SJSA1 (cell line): Measurements from ENCODE around the gene TXNDC11. TPM values are rescaled to one million over a fixed set of nuclear protein-coding genes. Genes with fewer than 3 reads are reported as not detected.

Source experiments
- DNase-seq, 2 experiments: peaks; one replicate each; pipeline ENCODE4 v3.0.0-alpha.2; 2015 to 2020; ENCODE audit warnings: low spot score in 2 of 2, low read depth in 1 of 2
- H3K27ac ChIP-seq: fragments of 250-450 bp; sonication (Bioruptor Pico); 2 replicates; pipeline ENCODE4 v1.5.1; 2020; ENCODE audit warnings: mild to moderate bottlenecking, moderate library complexity
- H3K27me3 ChIP-seq: fragments of 250-450 bp; sonication (Bioruptor Pico); replicated peaks from 2 replicates; pipeline ENCODE4 v1.5.1; 2020; ENCODE audit warnings: mild to moderate bottlenecking, moderate library complexity
- H3K36me3 ChIP-seq: fragments of 250-450 bp; sonication (Bioruptor Pico); 2 replicates; pipeline ENCODE4 v1.5.1; 2020; ENCODE audit warnings: mild to moderate bottlenecking
- H3K4me1 ChIP-seq: fragments of 250-450 bp; sonication (Bioruptor Pico); replicated peaks from 2 replicates; pipeline ENCODE4 v1.6.1; 2021; ENCODE audit warnings: mild to moderate bottlenecking
- H3K4me3 ChIP-seq: fragments of 250-450 bp; sonication (Bioruptor Pico); 2 replicates; pipeline ENCODE4 v1.5.1; 2020; ENCODE audit warnings: mild to moderate bottlenecking
- H3K9me3 ChIP-seq: fragments of 250-450 bp; sonication (Bioruptor Pico); replicated peaks from 2 replicates; pipeline ENCODE4 v1.5.1; 2020; ENCODE audit warnings: mild to moderate bottlenecking
- total RNA-seq: library from RNA; depleted of rRNA; stranded (reverse); fragments of >200 nt; shearing (Covaris generic); gene quantifications from 2 replicates; pipeline ENCODE4 v1.2.3, GENCODE V29; 2014

TXNDC11 gene
- total RNA-seq, 1 experiment from 2014 or later = 29.7 TPM

GRCh38 chr16:11677451-11677951 lies 65.2 kb downstream of the TXNDC11 start:
- Histone ChIP-seq H3K4me3 (no peak overlapping the region), H3K36me3 (peaks cover 59% of the 10 kb centered on the region), H3K4me1 (peaks cover 17% of the 10 kb centered on the region), H3K9me3 (no peaks in the 10 kb centered on the region), H3K27ac (no peak overlapping the region), H3K27me3 (no peaks in the 10 kb centered on the region)
- DNase-seq = no peak

- Histone ChIP-seq H3K4me1 (peaks cover 10% of the 10 kb centered on the region; the same call in 1 of the 2 replicates), H3K36me3 (peaks cover 59% of the 10 kb centered on the region), H3K27ac (no peak overlapping the region), H3K9me3 (no peaks in the 10 kb centered on the region), H3K27me3 (no peaks in the 10 kb centered on the region), H3K4me3 (no peak overlapping the region)
- DNase-seq = no peak
Measured at GRCh38 chr16:11676799-11677198, 65.9 kb downstream of the TXNDC11 start.

GRCh38 chr16:11675561-11676511 lies 66.8 kb downstream of the TXNDC11 start:
- DNase-seq = no peak
- H3K27ac ChIP-seq = no peak overlapping the region
- H3K36me3 ChIP-seq = peaks cover 50% of the 10 kb centered on the region

GRCh38 chr16:11674818-11675560 lies 67.7 kb downstream of the TXNDC11 start:
- H3K4me1 ChIP-seq = peaks cover 5% of the 10 kb centered on the region; the same call in 1 of the 2 replicates
- no peaks in the 10 kb centered on the region for H3K27me3 ChIP-seq
- H3K36me3 ChIP-seq = peaks cover 42% of the 10 kb centered on the region
- H3K27ac ChIP-seq = no peak overlapping the region
- no peaks in the 10 kb centered on the region for H3K9me3 ChIP-seq
- no peak for DNase-seq
- no peak overlapping the region for H3K4me3 ChIP-seq

More at GRCh38 chr16:11675561-11676511, 66.8 kb downstream of the TXNDC11 start:
- H3K9me3 ChIP-seq = no peaks in the 10 kb centered on the region
- H3K4me1 ChIP-seq = peaks cover 5% of the 10 kb centered on the region; the same call in 1 of the 2 replicates
- H3K27me3 ChIP-seq = no peaks in the 10 kb centered on the region
- H3K4me3 ChIP-seq = no peak overlapping the region

GRCh38 chr16:11674001-11674817 lies 68.4 kb downstream of the TXNDC11 start:
- no peaks in the 10 kb centered on the region for H3K27me3 ChIP-seq
- H3K4me3 ChIP-seq = no peak overlapping the region
- peaks cover 34% of the 10 kb centered on the region for H3K36me3 ChIP-seq
- DNase-seq = no peak
- 0 out of 2 replicates have a peak, but pooled peaks cover under 1% of the 10 kb centered on the region for H3K9me3 ChIP-seq
- H3K27ac ChIP-seq = no peak overlapping the region
- H3K4me1 ChIP-seq = peaks cover 12% of the 10 kb centered on the region

- no peak overlapping the region for H3K4me3 ChIP-seq
- H3K27ac ChIP-seq = no peak overlapping the region
- DNase-seq = no peak
- peaks cover 17% of the 10 kb centered on the region for H3K4me1 ChIP-seq
- 0 out of 2 replicates have a peak, but pooled peaks cover 6% of the 10 kb centered on the region for H3K9me3 ChIP-seq
- peaks cover 26% of the 10 kb centered on the region for H3K36me3 ChIP-seq
- no peaks in the 10 kb centered on the region for H3K27me3 ChIP-seq
Measured at GRCh38 chr16:11673091-11674000, 69.3 kb downstream of the TXNDC11 start.

GRCh38 chr16:11672206-11673090 lies 70.2 kb downstream of the TXNDC11 start:
- Histone ChIP-seq H3K4me3 (no peak overlapping the region), H3K36me3 (peaks cover 17% of the 10 kb centered on the region), H3K9me3 (0 out of 2 replicates have a peak, but pooled peaks cover 6% of the 10 kb centered on the region), H3K27ac (no peak overlapping the region), H3K4me1 (peaks cover 22% of the 10 kb centered on the region), H3K27me3 (no peaks in the 10 kb centered on the region)
- DNase-seq = no peak

- no peak overlapping the region for H3K27ac ChIP-seq
- no peak overlapping the region for H3K4me3 ChIP-seq
- H3K9me3 ChIP-seq = 0 out of 2 replicates have a peak, but pooled peaks cover 6% of the 10 kb centered on the region
- peaks cover 22% of the 10 kb centered on the region for H3K4me1 ChIP-seq
- no peaks in the 10 kb centered on the region for H3K27me3 ChIP-seq
- peaks cover 11% of the 10 kb centered on the region for H3K36me3 ChIP-seq
- no peak for DNase-seq
Measured at GRCh38 chr16:11671676-11672075, 71.0 kb downstream of the TXNDC11 start.

GRCh38 chr16:11671271-11671670 lies 71.4 kb downstream of the TXNDC11 start:
- Histone ChIP-seq H3K27me3 (no peaks in the 10 kb centered on the region), H3K9me3 (0 out of 2 replicates have a peak, but pooled peaks cover 6% of the 10 kb centered on the region), H3K4me3 (no peak overlapping the region), H3K27ac (no peak overlapping the region), H3K4me1 (peaks cover 22% of the 10 kb centered on the region), H3K36me3 (peaks cover 7% of the 10 kb centered on the region)
- no peak for DNase-seq

- H3K27me3 ChIP-seq = no peaks in the 10 kb centered on the region
- H3K9me3 ChIP-seq = 0 out of 2 replicates have a peak, but pooled peaks cover 6% of the 10 kb centered on the region
- H3K27ac ChIP-seq = no peak overlapping the region
- no peak for DNase-seq
- 0 out of 2 replicates have a peak, but pooled peaks cover 2% of the 10 kb centered on the region for H3K36me3 ChIP-seq
- no peak overlapping the region for H3K4me3 ChIP-seq
- H3K4me1 ChIP-seq = peaks cover 22% of the 10 kb centered on the region
Measured at GRCh38 chr16:11670171-11671131, 72.2 kb downstream of the TXNDC11 start.
